GM23338 (cell line): ENCODE data around the gene ADAM15. TPM values are rescaled to one million over a fixed set of nuclear protein-coding genes. Genes with fewer than 3 reads are reported as not detected.

ENCODE experiments used
- CREB1 ChIP-seq: fragments of 250-450 bp; sonication (Bioruptor Pico); IDR thresholded peaks from 2 replicates; pipeline ENCODE4 v1.5.0; 2020; ENCODE audit warnings: low read depth, mild to moderate bottlenecking, moderate library complexity
- EZH2phosphoT487 ChIP-seq: fragments of 200-600 bp; sonication (generic); IDR thresholded peaks from one replicate; pipeline ENCODE4 v1.8.1; 2018; ENCODE audit warnings: antibody characterized with exemption; ENCODE audit not compliant: unreplicated experiment
- JUNB ChIP-seq: IDR thresholded peaks from one replicate; pipeline ENCODE4 v1.6.1; 2016; ENCODE audit warnings: antibody characterized with exemption; ENCODE audit not compliant: unreplicated experiment
- NANOG ChIP-seq: IDR thresholded peaks from 2 replicates; pipeline ENCODE4 v1.6.1; 2016; ENCODE audit warnings: antibody characterized with exemption, borderline replicate concordance
- POLR2AphosphoS5 ChIP-seq: IDR thresholded peaks from 2 replicates; pipeline ENCODE4 v1.6.1; 2016; ENCODE audit warnings: antibody characterized with exemption, low read depth
- REST ChIP-seq: IDR thresholded peaks from one replicate; pipeline ENCODE4 v1.6.1; 2018; ENCODE audit warnings: antibody characterized with exemption; ENCODE audit not compliant: unreplicated experiment
- STAT1 ChIP-seq: IDR thresholded peaks from one replicate; pipeline ENCODE4 v1.6.1; 2016; ENCODE audit warnings: antibody characterized with exemption; ENCODE audit not compliant: unreplicated experiment
- ZNF114 ChIP-seq: fragments of 250-450 bp; sonication (Bioruptor Pico); IDR thresholded peaks from 2 replicates; pipeline ENCODE4 v1.5.0; 2020; ENCODE audit warnings: mild to moderate bottlenecking, moderate library complexity
- ZNF331 ChIP-seq: fragments of 250-450 bp; sonication (Bioruptor Pico); IDR thresholded peaks from 2 replicates; pipeline ENCODE4 v1.5.0; 2020; ENCODE audit warnings: low read depth, mild to moderate bottlenecking, moderate library complexity
- ZNF462 ChIP-seq: fragments of 250-450 bp; sonication (Bioruptor Pico); IDR thresholded peaks from 2 replicates; pipeline ENCODE4 v1.5.0; 2020; ENCODE audit warnings: mild to moderate bottlenecking, moderate library complexity
- polyA plus RNA-seq: library from polyadenylated mRNA; unstranded; fragments of >200 nt; fragmentation: Nextera tagmentation; extraction: Ambion mirVana; gene quantifications from 2 replicates; pipeline ENCODE4 v1.2.1, GENCODE V29; 2016
- total RNA-seq: library from RNA; depleted of rRNA; stranded (reverse); fragments of >200 nt; shearing (Covaris generic); gene quantifications from 2 replicates; pipeline ENCODE4 v1.2.3, GENCODE V29; 2014

Gene ADAM15
- total and polyA plus RNA-seq, 2 experiments from 2014 or later, result 24.2 to 31.1 TPM

- TF ChIP-seq ZNF462 (no peak), STAT1 (no peak), CREB1 (CRISPR knock-in tag) (no peak), NANOG (no peak), REST (no peak), ZNF114 (CRISPR knock-in tag) (no peak), ZNF331 (CRISPR knock-in tag) (no peak), JUNB (no peak), EZH2phosphoT487 (no peak), POLR2AphosphoS5 (no peak)
Observed at GRCh38 chr1:155092641-155093040, 41.5 kb downstream of the ADAM15 start (continued).
